Activated naive CD4-positive, alpha-beta T cell treated with anti-CD3 and anti-CD28 coated beads, Interleukin-2, amount 50 U/mL, for 72 hours (primary cell): Measurements from ENCODE around the gene MTMR6. TPM values are rescaled to one million over a fixed set of nuclear protein-coding genes. Genes with fewer than 3 reads are reported as not detected.
A peak's percentile ranks its signal among the peaks of the same experiment; 100 is the strongest.
"Not testable (repeated sequence)": the region's sequence is repeated elsewhere in the genome, so short reads cannot be mapped to it uniquely, and the experiment has no call there.

Experiments
- ATAC-seq, 2 donors: fragments of 150-1000 bp; cut with Tn5 transposase; 2 replicates each; pipeline ENCODE4 v1.10.0; 2021; ENCODE audit warnings: mild to moderate bottlenecking in 2 of 2, moderate library complexity in 2 of 2
- DNase-seq, 2 donors: peaks; one replicate each; pipeline ENCODE4 v3.0.0; 2021 to 2022; ENCODE audit warnings: low spot score in 2 of 2
- H3K27ac Mint-ChIP-seq, 2 donors: one replicate each; pipeline ENCODE4 v1.8.0; 2022; ENCODE audit warnings: mild to moderate bottlenecking in 2 of 2, mixed read lengths in 2 of 2
- H3K36me3 Mint-ChIP-seq, 2 donors: one replicate each; pipeline ENCODE4 v1.8.0; 2022; ENCODE audit warnings: mixed read lengths in 2 of 2
- H3K9me3 Mint-ChIP-seq, 2 donors: one replicate each; pipeline ENCODE4 v1.8.0; 2022; ENCODE audit warnings: mixed read lengths in 2 of 2
- total RNA-seq, 2 donors: library from RNA; stranded (reverse); gene quantifications; one replicate each; pipeline ENCODE4 v1.2.3, GENCODE V29; 2022

MTMR6 gene
- total RNA-seq = 1 to 10 TPM; 4.8 to 10.0 TPM

DNA sequence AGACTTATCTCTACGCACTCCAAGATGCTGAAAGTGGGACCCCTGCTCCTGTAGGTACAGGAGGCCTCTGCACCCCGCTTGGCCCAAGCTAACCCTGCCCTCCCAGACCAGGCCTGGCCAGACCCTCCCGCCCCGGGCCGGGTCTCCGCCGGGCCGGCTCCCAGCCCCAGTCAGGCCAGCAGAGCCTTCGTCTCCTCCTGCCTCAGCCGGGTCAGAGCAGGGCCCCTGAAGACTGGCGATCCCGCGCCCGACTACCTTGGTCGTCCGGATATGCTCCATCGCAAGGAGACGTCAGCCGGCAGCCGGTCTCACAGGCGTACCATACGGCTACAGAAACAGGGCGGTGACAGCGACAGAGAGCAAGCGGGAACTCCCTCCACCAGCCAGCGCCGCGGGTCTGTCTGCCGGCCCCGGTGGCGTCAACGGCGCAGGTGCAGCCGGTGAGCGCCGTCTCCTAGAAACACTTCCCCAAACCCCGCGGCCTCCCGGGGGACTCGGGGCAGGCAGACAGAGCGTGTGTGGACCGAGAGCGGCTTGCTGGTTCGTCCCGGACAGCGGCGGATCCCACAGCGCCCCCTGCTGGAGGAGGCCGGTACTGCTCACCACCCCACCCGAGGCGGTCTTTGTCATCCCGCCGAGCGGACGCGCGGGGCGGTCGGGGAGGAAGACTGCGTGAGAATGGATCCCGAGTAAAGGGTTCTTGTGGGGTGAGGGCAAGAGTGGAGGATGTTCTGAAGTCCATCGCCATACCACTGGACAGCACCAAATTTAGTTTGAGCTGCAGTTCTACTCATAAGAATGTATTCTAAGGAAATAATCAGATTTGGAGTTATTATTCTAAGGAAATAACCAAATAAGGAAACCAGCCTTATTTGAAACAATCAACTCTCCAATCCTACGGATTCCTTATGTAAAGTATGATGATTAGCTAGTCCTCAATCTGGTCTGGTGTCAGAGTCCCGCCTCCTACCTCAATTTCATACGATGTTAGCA, at the start of gene MTMR6:
MTMR6 (minus strand) TSS at position 520 of the 993 bp plus-strand sequence; CDS start at position 279, 241 bp downstream.
- DNase-seq (peak; percentile 91 to 98), ATAC-seq (peak; percentile 90 to 95)
- peak within 1 kb of the TSS; percentile 92 to 99 for H3K27ac Mint-ChIP-seq
- H3K36me3 Mint-ChIP-seq = peaks cover 6 to 7% of the 10 kb centered on the region in 2 donors
- H3K9me3 Mint-ChIP-seq = no peaks in the 10 kb centered on the region

- Mint-ChIP-seq H3K36me3 (peaks cover 5 to 7% of the 10 kb centered on the region in 2 donors), H3K9me3 (no peaks in the 10 kb centered on the region), H3K27ac (no peak overlapping the region)
- ATAC-seq (no peak), DNase-seq (no peak)
These were observed 48.6 kb upstream of the MTMR6 start for GRCh38 chr13:25335856-25336255.

GRCh38 chr13:25330541-25330940, 43.3 kb upstream of the MTMR6 start:
- DNase-seq (no peak), ATAC-seq (no peak)
- Mint-ChIP-seq H3K27ac (no peak overlapping the region), H3K9me3 (no peaks in the 10 kb centered on the region), H3K36me3 (peaks cover 5 to 18% of the 10 kb centered on the region in 2 donors)

GRCh38 chr13:25329706-25330105, 42.4 kb upstream of the MTMR6 start:
- H3K36me3 Mint-ChIP-seq = peaks cover 5 to 18% of the 10 kb centered on the region in 2 donors
- ATAC-seq (no peak), DNase-seq (no peak)
- H3K9me3 Mint-ChIP-seq = no peaks in the 10 kb centered on the region
- peak overlapping the region in 1 of 2 donors; percentile 74 for H3K27ac Mint-ChIP-seq

DNA sequence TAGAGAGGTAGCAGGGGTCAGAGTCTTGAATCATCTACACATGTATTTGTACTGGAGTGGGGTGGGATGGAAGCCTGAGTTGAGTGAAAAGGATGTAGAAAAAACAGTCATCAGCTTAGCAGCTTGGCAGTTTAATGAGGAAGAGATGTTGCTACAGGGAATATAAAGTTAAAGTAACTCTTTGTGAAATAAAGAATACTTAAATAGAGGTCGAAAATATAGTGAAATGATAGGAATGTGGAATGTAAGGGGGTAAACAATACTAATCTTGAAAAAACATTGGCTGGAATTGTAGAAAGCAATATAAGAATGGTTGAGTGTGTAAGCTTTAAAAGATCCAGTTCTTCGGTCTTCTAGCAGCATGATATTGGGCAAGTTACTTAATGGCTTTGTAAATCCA, 36.8 kb upstream of the MTMR6 start:
- no peak for DNase-seq
- no peak for ATAC-seq
- peak overlapping the region in 1 of 2 donors; percentile 2 for H3K27ac Mint-ChIP-seq
- H3K9me3 Mint-ChIP-seq = no peaks in the 10 kb centered on the region
- H3K36me3 Mint-ChIP-seq = peaks cover 6 to 7% of the 10 kb centered on the region in 2 donors

DNA sequence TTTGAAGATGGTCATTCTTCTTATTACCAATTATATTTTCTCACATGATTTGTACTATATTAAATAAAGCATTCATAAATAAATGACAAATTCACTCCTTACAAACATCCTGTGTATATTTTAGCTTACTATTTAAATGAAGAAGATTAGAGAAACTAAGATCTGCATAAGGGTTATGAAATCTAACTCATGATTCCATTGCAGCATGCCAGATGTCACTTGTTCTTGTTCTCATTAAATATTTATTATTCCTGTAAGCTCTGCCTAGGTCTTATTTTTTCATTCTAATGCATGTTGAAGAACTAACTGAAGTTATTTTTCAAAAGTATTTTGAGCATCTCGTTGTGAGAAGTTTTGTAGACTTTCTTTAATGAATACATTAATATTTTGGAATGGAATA, 32.5 kb upstream of the MTMR6 start:
- ATAC-seq (no peak), DNase-seq (no peak)
- H3K9me3 Mint-ChIP-seq = no peaks in the 10 kb centered on the region
- peaks cover 10 to 11% of the 10 kb centered on the region in 2 donors for H3K36me3 Mint-ChIP-seq
- no peak overlapping the region for H3K27ac Mint-ChIP-seq

- not testable (repeated sequence) for ATAC-seq, DNase-seq, H3K36me3 Mint-ChIP-seq, H3K9me3 Mint-ChIP-seq, H3K27ac Mint-ChIP-seq
These were observed 31.7 kb upstream of the MTMR6 start for GRCh38 chr13:25318946-25319345.

DNA sequence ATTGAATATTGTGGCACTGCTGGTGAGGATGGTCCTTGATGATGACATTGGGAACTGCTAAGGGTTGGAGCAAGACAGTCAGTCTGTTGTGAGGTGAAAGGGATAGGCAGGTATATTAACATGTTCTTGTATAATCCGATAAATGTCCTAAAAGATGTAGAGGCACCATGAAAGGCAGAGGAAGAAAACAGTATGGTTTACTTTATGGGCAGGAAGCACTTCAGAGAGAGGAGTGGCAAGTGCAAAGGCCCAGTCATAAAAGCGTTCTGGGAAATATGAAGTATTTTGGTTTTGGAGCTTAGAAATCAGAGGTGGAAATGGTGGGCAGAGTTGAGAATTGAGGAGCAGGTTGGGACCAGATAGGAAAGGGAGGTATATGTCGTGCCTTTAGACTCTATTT, 23.6 kb upstream of the MTMR6 start:
- no peak for DNase-seq
- Mint-ChIP-seq H3K36me3 (peaks cover 7 to 13% of the 10 kb centered on the region in 2 donors), H3K27ac (peak overlapping the region; percentile 22 to 67), H3K9me3 (no peaks in the 10 kb centered on the region)
- ATAC-seq = no peak

DNA sequence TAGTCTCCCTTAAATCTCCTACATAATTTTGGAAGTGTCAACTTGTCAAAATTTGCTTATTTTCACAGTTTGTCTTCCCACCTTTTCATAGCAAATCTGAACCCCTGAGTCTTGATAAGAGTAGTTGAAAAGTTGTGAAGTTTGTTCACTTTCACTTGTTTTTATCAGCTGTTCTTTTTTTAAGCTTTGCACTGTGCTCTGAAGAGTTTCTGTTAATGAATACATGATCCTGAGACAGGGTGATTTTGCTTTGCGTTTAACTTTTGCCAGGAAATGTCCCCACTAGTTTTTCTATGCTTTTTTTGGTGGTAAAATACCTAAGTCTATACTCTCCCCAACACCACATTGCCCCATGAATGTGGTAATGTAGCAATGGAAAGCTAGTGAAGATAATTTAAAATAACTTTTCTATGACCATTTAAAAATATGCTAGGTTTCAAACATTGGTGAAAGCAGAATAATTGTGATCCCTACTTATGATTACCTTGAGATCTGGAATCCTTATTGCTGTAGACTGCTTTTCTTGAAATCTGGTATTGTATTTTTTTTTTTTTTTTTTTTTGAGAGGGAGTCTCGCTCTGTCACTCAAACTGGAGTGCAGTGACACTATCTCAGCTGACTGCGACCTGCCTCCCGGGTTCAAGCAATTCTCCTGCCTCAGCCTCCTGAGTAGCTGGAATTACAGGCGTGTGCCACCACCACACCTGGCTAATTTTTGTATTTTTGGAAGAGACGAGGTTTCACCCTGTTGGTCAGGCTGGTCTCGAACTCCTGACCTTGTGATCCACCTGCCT, 19.6 kb upstream of the MTMR6 start:
- ATAC-seq = no peak
- Mint-ChIP-seq H3K9me3 (no peaks in the 10 kb centered on the region), H3K36me3 (peaks cover 29 to 30% of the 10 kb centered on the region in 2 donors), H3K27ac (peak overlapping the region in 1 of 2 donors; percentile 74)
- no peak for DNase-seq

GRCh38 chr13:25302121-25302520, 14.8 kb upstream of the MTMR6 start:
- DNase-seq (no peak), ATAC-seq (no peak)
- Mint-ChIP-seq H3K36me3 (peaks cover 22 to 28% of the 10 kb centered on the region in 2 donors), H3K9me3 (no peaks in the 10 kb centered on the region), H3K27ac (peak overlapping the region; percentile 95)

GRCh38 chr13:25301347-25302113, 14.2 kb upstream of the MTMR6 start, which contains the start of gene NUP58:
TSS of gene NUP58 (plus strand) at chr13:25301625. CDS start at chr13:25301774, 149 bp downstream.
- Mint-ChIP-seq H3K9me3 (no peaks in the 10 kb centered on the region), H3K36me3 (peaks cover 22 to 28% of the 10 kb centered on the region in 2 donors), H3K27ac (peak within 1 kb of the TSS; percentile 95)
- ATAC-seq (peak; percentile 99), DNase-seq (peak; percentile 90)

- ATAC-seq = peak; percentile 26 to 36
- H3K9me3 Mint-ChIP-seq = no peaks in the 10 kb centered on the region
- H3K27ac Mint-ChIP-seq = peak overlapping the region; percentile 95
- peak in 1 of 2 donors; percentile 33 for DNase-seq
- H3K36me3 Mint-ChIP-seq = peaks cover 22 to 28% of the 10 kb centered on the region in 2 donors
These were observed 13.6 kb upstream of the MTMR6 start for GRCh38 chr13:25300861-25301346.

DNA sequence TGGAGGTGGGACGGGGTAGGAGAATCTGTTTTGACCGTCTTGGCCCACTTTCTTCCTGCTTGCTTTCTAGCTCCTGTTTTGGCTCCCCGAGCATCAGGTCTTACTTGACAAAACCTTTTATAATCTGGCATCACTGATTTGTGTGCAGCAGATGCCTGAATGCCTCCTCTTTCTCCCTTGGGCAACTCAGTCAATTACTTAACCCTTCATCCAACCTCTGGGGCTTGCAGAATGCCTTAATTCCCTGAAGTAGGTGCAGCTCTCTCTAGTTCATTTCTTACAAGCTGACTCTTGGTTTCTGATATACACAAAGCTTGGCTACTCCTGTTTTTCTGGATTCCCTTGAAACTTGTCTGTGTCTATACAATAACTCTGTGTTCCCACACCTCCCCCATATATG, 8.4 kb upstream of the MTMR6 start:
- H3K36me3 Mint-ChIP-seq = no peaks in the 10 kb centered on the region
- DNase-seq = no peak
- no peak for ATAC-seq
- H3K9me3 Mint-ChIP-seq = no peaks in the 10 kb centered on the region
- no peak overlapping the region for H3K27ac Mint-ChIP-seq

DNA sequence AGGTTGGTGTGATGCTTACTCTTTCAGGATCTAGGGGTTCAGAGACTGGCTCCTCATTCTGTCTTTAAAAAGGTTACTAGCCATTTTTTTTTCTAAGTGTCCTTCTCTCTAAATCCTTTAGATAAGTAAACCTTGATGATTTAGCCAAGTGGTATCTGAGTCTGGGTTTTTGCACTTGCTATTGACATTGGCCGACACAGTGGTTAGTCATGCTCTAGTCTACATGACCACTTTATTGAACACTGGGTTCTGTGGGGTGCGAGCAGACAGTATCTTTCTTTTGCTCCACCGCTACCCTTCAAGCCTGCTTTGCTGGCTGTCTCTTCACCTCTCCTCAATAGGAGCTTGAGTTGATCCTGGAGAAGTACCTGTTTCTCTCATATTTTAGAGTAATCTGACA, 7.9 kb upstream of the MTMR6 start:
- ATAC-seq = no peak
- no peak overlapping the region for H3K27ac Mint-ChIP-seq
- H3K9me3 Mint-ChIP-seq = no peaks in the 10 kb centered on the region
- no peak for DNase-seq
- no peaks in the 10 kb centered on the region for H3K36me3 Mint-ChIP-seq

DNA sequence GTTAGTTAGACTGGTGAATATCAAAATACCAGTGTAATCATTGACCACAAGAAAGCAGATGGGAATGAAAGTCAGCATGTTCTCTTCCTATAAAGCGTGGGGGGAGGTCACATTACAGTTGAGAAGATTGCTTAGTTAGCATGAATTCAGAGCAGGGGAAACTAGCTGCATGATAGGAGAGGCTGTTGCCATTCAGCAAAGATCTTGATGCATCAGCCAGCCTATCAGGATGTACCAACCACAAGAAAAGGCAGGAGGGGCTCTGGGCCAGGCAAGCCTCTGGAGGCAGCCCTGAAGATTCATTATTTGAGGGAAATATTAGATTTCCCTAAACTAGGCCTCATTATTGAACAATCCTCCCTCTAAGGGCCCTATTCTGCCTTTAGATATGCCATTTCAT, 5.0 kb upstream of the MTMR6 start:
- ATAC-seq (peak in 1 of 2 donors; percentile 33), DNase-seq (no peak)
- H3K27ac Mint-ChIP-seq = no peak overlapping the region
- H3K9me3 Mint-ChIP-seq = no peaks in the 10 kb centered on the region
- no peaks in the 10 kb centered on the region for H3K36me3 Mint-ChIP-seq

DNA sequence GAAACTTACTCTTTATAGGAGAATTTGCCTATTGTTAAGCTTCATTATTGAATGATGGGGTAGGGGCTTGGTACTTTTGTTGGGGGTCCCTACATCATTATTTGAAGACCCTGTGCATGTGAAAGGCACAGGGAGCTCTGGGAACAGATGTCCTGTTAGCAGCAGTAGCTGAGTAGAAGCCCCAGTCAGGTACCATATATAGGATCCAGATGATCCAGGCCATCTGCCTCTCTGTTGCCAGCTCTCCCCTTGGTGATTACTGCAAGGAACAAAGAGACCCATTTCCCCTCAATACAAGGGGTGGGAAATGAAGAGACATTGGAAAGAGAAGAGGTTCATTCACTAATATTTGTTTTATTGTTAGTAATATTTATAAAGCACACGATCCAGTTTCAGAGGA, 4.4 kb upstream of the MTMR6 start:
- Mint-ChIP-seq H3K36me3 (peaks cover 1% of the 10 kb centered on the region in 2 donors), H3K9me3 (no peaks in the 10 kb centered on the region), H3K27ac (no peak overlapping the region)
- ATAC-seq (no peak), DNase-seq (no peak)
